Tibial nerve (tissue), 4 donors: Measurements from ENCODE around the gene CD47. TPM values are rescaled to one million over a fixed set of nuclear protein-coding genes. Genes with fewer than 3 reads are reported as not detected.

Experiments used
- DNase-seq, 2 donors: peaks; one replicate each; pipeline ENCODE4 v3.0.0-alpha.2; 2019; ENCODE audit warnings: low spot score in 2 of 2
- H3K27ac ChIP-seq, 4 donors: fragments of 200-600 bp; sonication (generic) in 3 of 4; one replicate each; pipeline ENCODE4 v1.5.1; 2017 to 2019; ENCODE audit warnings: mild to moderate bottlenecking in 1 of 4
- H3K27me3 ChIP-seq, 2 donors: fragments of 200-600 bp; sonication (generic) in 1 of 2; one replicate each; pipeline versions ENCODE4 v1.5.1 to v1.6.0; 2017 to 2019
- H3K36me3 ChIP-seq, 3 donors: fragments of 200-600 bp; sonication (generic); one replicate each; pipeline ENCODE4 v1.5.1; 2018 to 2019
- H3K4me1 ChIP-seq, 4 donors: fragments of 200-600 bp; sonication (generic) in 3 of 4; one replicate each; pipeline ENCODE4 v1.5.1; 2017 to 2019
- H3K4me3 ChIP-seq, 4 donors: fragments of 200-600 bp; sonication (generic) in 3 of 4; one replicate each; pipeline ENCODE4 v1.5.1; 2017 to 2019; ENCODE audit warnings: mild to moderate bottlenecking in 1 of 4, moderate library complexity in 1 of 4
- H3K9me3 ChIP-seq, 4 donors: fragments of 200-600 bp; sonication (generic) in 3 of 4; one replicate each; pipeline ENCODE4 v1.5.1; 2017 to 2019
- EP300 ChIP-seq, 2 donors: sonication (generic); formaldehyde crosslinking; IDR thresholded peaks; one replicate each; pipeline ENCODE4 v1.6.1; 2017; ENCODE audit warnings: antibody characterized with exemption in 2 of 2, mild to moderate bottlenecking in 1 of 2
- POLR2A ChIP-seq, 2 donors: fragments of 450-650 bp; IDR thresholded peaks; one replicate each; pipeline ENCODE4 v1.6.1; 2017; ENCODE audit warnings: antibody characterized with exemption in 2 of 2, mild to moderate bottlenecking in 2 of 2, moderate library complexity in 2 of 2
- WGBS, 2 donors: methylation state at CpG; one replicate each; pipeline ENCODE4 v1.1.5; 2018; 5-methylcytosine and 5-hydroxymethylcytosine counted together
- total RNA-seq, 4 donors: library from RNA; depleted of rRNA; stranded (reverse); fragments of >200 nt; gene quantifications; one replicate each; pipeline ENCODE4 v1.1.0, GENCODE V29; 2016
- TF ChIP-seq, protein P1 (sequence below), 5 experiments: fragments of 200-600 bp in 3 of 5; fragments of 450-650 bp in 2 of 5; sonication (generic) in 3 of 5; IDR thresholded peaks; one replicate each; pipeline ENCODE4 v1.5.1; 2016 to 2019; ENCODE audit warnings: antibody characterized with exemption in 5 of 5, mild to moderate bottlenecking in 3 of 5, moderate library complexity in 2 of 5

The CD47 gene
- total RNA-seq, 4 donors from 2014 or later = 57.9 to 63.9 (median 60.5) TPM

- Histone ChIP-seq H3K27me3 (no peaks in the 10 kb centered on the region), H3K36me3 (no peaks in the 10 kb centered on the region), H3K9me3 (no peaks in the 10 kb centered on the region), H3K4me3 (no peak overlapping the region), H3K27ac (no peak overlapping the region), H3K4me1 (no peaks in the 10 kb centered on the region)
- TF ChIP-seq, protein P1, sequence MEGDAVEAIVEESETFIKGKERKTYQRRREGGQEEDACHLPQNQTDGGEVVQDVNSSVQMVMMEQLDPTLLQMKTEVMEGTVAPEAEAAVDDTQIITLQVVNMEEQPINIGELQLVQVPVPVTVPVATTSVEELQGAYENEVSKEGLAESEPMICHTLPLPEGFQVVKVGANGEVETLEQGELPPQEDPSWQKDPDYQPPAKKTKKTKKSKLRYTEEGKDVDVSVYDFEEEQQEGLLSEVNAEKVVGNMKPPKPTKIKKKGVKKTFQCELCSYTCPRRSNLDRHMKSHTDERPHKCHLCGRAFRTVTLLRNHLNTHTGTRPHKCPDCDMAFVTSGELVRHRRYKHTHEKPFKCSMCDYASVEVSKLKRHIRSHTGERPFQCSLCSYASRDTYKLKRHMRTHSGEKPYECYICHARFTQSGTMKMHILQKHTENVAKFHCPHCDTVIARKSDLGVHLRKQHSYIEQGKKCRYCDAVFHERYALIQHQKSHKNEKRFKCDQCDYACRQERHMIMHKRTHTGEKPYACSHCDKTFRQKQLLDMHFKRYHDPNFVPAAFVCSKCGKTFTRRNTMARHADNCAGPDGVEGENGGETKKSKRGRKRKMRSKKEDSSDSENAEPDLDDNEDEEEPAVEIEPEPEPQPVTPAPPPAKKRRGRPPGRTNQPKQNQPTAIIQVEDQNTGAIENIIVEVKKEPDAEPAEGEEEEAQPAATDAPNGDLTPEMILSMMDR (IDR thresholded peaks at IDR 0.05) = no peak
- TF ChIP-seq POLR2A (IDR thresholded peaks at IDR 0.05) (no peak), EP300 (IDR thresholded peaks at IDR 0.05) (no peak)
- DNase-seq = no peak
- 71% methylated on average over 6 of the region's 6 CpGs for WGBS, 2 donors
Measured at GRCh38 chr3:108118038-108118768, 27.4 kb upstream of the CD47 start.

DNA sequence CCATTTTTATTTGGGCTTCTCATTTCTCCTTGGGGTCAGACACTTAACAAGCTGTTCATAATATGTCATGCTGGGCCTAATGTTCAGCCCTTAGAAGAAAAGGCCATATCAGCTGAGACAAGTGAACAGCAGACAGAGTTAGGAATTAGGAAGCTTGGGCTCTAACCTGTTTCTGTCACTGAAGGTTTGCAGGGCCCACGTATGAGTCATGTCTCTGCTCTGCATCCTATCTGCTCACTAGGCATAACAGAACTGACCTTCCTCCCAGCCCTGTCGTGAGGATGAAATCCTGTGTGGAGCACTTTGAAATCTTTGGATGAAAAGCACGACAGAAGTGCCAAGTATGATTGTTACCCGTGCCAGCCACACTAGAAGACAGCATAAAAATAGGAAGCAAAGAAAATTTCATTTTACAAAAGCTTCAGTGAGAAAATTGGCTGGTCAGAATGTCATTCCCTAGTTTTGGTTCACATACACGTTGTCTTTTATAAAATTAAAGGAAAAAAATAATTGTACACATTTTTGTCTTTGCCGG lies 26.5 kb upstream of the CD47 start:
- H3K9me3 ChIP-seq = no peaks in the 10 kb centered on the region
- no peak overlapping the region for H3K27ac ChIP-seq
- WGBS, 2 donors = 70 to 76% methylated on average over 6 of the region's 6 CpGs
- TF ChIP-seq EP300 (IDR thresholded peaks at IDR 0.05) (no peak), POLR2A (IDR thresholded peaks at IDR 0.05) (no peak)
- TF ChIP-seq, protein P1 (IDR thresholded peaks at IDR 0.05) = no peak
- no peaks in the 10 kb centered on the region for H3K36me3 ChIP-seq
- DNase-seq = no peak
- H3K27me3 ChIP-seq = no peaks in the 10 kb centered on the region
- H3K4me3 ChIP-seq = no peak overlapping the region
- no peaks in the 10 kb centered on the region for H3K4me1 ChIP-seq

DNA sequence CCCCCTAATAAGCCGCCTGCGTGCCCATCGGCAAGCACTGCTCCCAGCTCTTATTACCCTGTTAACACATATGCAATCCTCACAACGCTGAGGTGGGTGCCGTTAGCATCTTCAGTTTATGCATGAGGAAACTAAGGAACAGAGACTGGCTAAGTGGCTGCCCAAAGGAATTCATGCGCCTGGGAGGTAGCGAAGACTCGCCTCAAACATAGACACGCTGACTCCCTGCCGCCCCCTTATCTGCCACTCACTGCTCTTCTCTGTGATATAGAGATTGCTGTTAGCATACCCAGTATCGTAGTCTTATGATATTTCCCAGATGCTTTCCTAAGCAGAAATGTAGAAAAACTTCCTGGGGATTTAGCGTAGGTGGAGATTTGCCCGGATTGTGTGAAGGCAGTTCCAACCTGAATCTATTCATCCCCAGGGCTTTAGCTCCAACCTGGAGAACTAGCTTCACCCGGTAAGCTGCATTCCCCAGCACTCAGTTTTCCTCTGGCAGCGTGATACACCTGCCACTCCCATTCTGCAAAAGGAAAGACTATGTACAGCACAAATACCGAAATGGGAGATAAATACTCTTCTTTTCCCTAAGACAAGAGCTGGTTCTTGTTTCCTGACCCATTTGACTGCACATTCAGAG lies 23.7 kb upstream of the CD47 start:
- H3K27ac ChIP-seq = no peak overlapping the region
- no peaks in the 10 kb centered on the region for H3K9me3 ChIP-seq
- no peak for DNase-seq
- WGBS, 2 donors = 74 to 79% methylated on average over 16 of the region's 16 CpGs
- no peak overlapping the region for H3K4me3 ChIP-seq
- no peaks in the 10 kb centered on the region for H3K36me3 ChIP-seq
- no peaks in the 10 kb centered on the region for H3K4me1 ChIP-seq
- no peak for TF ChIP-seq EP300 (IDR thresholded peaks at IDR 0.05)
- TF ChIP-seq, protein P1 (IDR thresholded peaks at IDR 0.05) = no peak
- no peak for TF ChIP-seq POLR2A (IDR thresholded peaks at IDR 0.05)
- no peaks in the 10 kb centered on the region for H3K27me3 ChIP-seq

DNA sequence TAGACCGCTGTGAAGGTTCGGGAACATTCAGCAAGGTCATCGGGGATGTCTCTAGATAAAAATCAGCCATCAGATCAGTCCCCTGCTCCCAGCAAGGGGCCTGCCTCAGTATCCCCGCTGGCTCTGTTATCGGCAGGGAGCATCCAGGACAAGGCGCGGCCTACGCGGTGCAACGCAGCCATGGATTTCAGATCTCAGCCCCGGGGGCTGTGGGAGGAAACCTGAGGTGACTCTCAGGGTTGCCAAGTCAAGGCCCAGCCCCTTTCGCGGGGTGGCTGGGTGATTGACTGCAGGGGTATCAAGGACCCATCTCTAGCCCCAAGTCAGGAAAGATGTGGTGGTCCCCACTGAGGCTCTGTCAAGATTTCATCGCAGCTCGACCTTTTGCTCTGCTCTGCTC lies 23.1 kb upstream of the CD47 start:
- Histone ChIP-seq H3K27me3 (no peaks in the 10 kb centered on the region), H3K36me3 (no peaks in the 10 kb centered on the region), H3K9me3 (no peaks in the 10 kb centered on the region), H3K27ac (no peak overlapping the region), H3K4me3 (no peak overlapping the region), H3K4me1 (no peaks in the 10 kb centered on the region)
- WGBS, 2 donors = 95 to 96% methylated on average over 15 of the region's 15 CpGs
- TF ChIP-seq POLR2A (IDR thresholded peaks at IDR 0.05) (no peak), EP300 (IDR thresholded peaks at IDR 0.05) (no peak)
- TF ChIP-seq, protein P1 (IDR thresholded peaks at IDR 0.05) = no peak
- no peak for DNase-seq

DNA sequence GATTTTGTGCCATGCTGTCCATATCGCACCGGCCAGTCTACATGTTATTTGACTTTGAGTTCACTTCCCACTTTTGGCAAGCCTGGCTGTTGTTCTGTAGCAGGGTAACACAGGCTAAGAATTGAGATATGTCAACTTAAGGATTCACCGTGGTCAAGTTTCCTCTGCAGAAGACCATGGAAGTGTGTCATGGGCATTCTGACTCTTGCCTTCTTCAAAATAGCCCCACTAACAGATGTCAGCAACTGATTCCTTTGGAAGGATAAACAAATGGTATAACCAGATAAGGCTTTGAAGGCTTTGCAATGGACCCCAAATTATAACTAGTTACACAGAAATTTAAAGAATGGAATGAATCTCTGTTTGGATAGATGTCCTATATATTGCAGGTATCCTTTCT lies 20.1 kb upstream of the CD47 start:
- TF ChIP-seq EP300 (IDR thresholded peaks at IDR 0.05) = no peak
- DNase-seq = no peak
- Histone ChIP-seq H3K36me3 (no peaks in the 10 kb centered on the region), H3K4me1 (no peaks in the 10 kb centered on the region), H3K9me3 (no peaks in the 10 kb centered on the region), H3K4me3 (no peak overlapping the region), H3K27me3 (no peaks in the 10 kb centered on the region), H3K27ac (no peak overlapping the region)
- 82% methylated on average over 3 of the region's 3 CpGs for WGBS, 2 donors
